Measurements from ENCODE around the gene ATP8B4.
A peak's percentile ranks its signal among the peaks of the same experiment; 100 is the strongest.

ATP8B4 gene

DNA sequence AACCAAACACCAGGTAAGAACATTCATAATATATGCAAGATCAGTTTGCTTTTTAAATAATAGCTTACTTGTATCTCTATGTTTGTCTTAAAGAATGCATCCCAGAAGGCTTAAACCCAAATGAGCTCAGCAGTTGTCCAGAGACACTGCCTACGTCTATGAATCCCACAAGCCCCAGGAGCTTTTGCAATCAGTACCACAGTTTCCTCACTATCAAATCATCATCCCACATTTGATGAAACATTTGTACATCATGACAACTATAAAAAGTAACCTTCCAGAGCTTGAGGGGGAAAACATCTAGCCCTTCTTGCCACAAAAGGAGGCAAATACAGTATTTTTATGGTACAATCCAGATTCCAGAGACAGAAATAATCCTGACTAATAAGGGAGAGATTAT, 63.7 kb downstream of the ATP8B4 start:
- no peak overlapping the region for H2BK120ac ChIP-seq (ENCODE audit: insufficient read depth, low read length, poor library complexity)
- no peak overlapping the region for H3K27ac ChIP-seq (ENCODE audit: low read depth, low read length)
- no peaks in the 10 kb centered on the region for H3K36me3 ChIP-seq (ENCODE audit: control insufficient read depth in 1 of 2, insufficient read depth in 2 of 2, low read length in 2 of 2)
- no peaks in the 10 kb centered on the region for H3K9me3 ChIP-seq (ENCODE audit: insufficient read depth, low read depth, low read length)
- no peak overlapping the region for H3K14ac ChIP-seq (ENCODE audit: low read length)
- H3K9ac ChIP-seq (ENCODE audit: low read length) = no peak overlapping the region
- H3K27me3 ChIP-seq (ENCODE audit: insufficient read depth, low read length) = no peaks in the 10 kb centered on the region
- no peak overlapping the region for H2BK12ac ChIP-seq (ENCODE audit: low read length)
- no peak overlapping the region for H4K12ac ChIP-seq (ENCODE audit: low read depth, low read length)
- H3K4me1 ChIP-seq (ENCODE audit: control insufficient read depth in 1 of 2, insufficient read depth in 2 of 2, low read length in 2 of 2) = no peaks in the 10 kb centered on the region
- H2AK5ac ChIP-seq (ENCODE audit: low read length) = no peak overlapping the region
- peak in 1 of 2 donors; percentile 16 for DNase-seq
- H3K4ac ChIP-seq (ENCODE audit: low read depth, low read length) = no peak overlapping the region
- H3K79me1 ChIP-seq (ENCODE audit: low read length) = no peaks in the 10 kb centered on the region
- H4K91ac ChIP-seq (ENCODE audit: low read depth, low read length) = no peak overlapping the region
- WGBS (ENCODE audit: extremely low coverage, insufficient coverage, insufficient read length) = no CpG with 5 or more reads among the region's 1 CpG
- no peak overlapping the region for H3K4me3 ChIP-seq (ENCODE audit: low read depth, low read length)
- no peak overlapping the region for H2BK5ac ChIP-seq (ENCODE audit: low read depth, low read length, poor library complexity)
- H3K18ac ChIP-seq (ENCODE audit: low read length) = no peak overlapping the region
- no peak overlapping the region for H4K8ac ChIP-seq (ENCODE audit: low read depth, low read length)
- H3K23ac ChIP-seq (ENCODE audit: low read length) = no peak overlapping the region
- no peak overlapping the region for H3K4me2 ChIP-seq (ENCODE audit: low read length)
- H3K79me2 ChIP-seq (ENCODE audit: control insufficient read depth, insufficient read depth, low read length, poor library complexity) = no peaks in the 10 kb centered on the region
- H2AFZ ChIP-seq (ENCODE audit: insufficient read depth, low read length, poor library complexity) = no peak overlapping the region

DNA sequence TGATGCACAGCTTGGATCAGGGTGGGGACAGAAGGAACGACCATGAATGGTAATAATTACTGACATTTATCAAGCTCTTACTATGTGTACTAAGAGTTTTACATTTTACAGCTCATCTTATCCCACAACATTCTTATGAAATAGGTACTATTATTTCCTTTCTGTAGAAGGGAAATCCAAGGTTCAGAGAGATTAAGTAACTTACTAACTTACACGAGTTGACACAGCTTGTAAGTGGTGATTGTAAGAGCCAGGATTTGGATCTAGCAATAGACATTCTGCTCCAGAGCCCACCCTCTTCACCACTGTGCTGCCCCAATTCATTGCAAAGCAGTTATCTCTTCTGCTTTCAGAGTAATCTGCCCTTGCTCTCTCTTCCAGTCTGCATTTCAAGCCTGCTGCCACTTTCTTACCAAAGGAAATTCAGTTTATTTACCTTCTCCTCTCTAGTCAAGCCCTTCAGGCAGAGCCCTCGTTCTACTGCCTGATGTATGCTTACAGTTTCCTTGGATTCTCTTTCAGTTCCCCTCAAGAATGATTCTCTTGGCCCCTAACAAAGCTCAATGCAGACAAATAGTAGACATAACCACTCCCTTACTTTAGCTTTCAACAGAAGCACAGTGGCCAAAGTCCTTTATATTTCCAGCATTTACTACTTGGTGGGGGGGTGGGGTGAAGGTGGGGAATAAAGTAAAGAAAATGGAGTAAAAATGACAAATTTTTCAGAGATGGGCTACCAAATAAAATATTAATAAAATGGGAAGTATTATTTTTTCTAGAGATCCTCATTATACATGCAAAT, 65.8 kb downstream of the ATP8B4 start:
- no peak overlapping the region for H3K23ac ChIP-seq (ENCODE audit: low read length)
- no peak overlapping the region for H4K8ac ChIP-seq (ENCODE audit: low read depth, low read length)
- no peaks in the 10 kb centered on the region for H3K4me1 ChIP-seq (ENCODE audit: control insufficient read depth in 1 of 2, insufficient read depth in 2 of 2, low read length in 2 of 2)
- no peak overlapping the region for H2BK5ac ChIP-seq (ENCODE audit: low read depth, low read length, poor library complexity)
- no peak overlapping the region for H2AFZ ChIP-seq (ENCODE audit: insufficient read depth, low read length, poor library complexity)
- H3K27me3 ChIP-seq (ENCODE audit: insufficient read depth, low read length) = no peaks in the 10 kb centered on the region
- H3K4me3 ChIP-seq (ENCODE audit: low read depth, low read length) = no peak overlapping the region
- H3K4ac ChIP-seq (ENCODE audit: low read depth, low read length) = no peak overlapping the region
- no peak overlapping the region for H3K4me2 ChIP-seq (ENCODE audit: low read length)
- no peaks in the 10 kb centered on the region for H3K36me3 ChIP-seq (ENCODE audit: control insufficient read depth in 1 of 2, insufficient read depth in 2 of 2, low read length in 2 of 2)
- H4K91ac ChIP-seq (ENCODE audit: low read depth, low read length) = no peak overlapping the region
- no peaks in the 10 kb centered on the region for H3K79me2 ChIP-seq (ENCODE audit: control insufficient read depth, insufficient read depth, low read length, poor library complexity)
- H2AK5ac ChIP-seq (ENCODE audit: low read length) = no peak overlapping the region
- no peak overlapping the region for H2BK120ac ChIP-seq (ENCODE audit: insufficient read depth, low read length, poor library complexity)
- DNase-seq = no peak
- WGBS (ENCODE audit: extremely low coverage, insufficient coverage, insufficient read length) = no CpG with 5 or more reads among the region's 3 CpGs
- no peak overlapping the region for H4K12ac ChIP-seq (ENCODE audit: low read depth, low read length)
- H3K18ac ChIP-seq (ENCODE audit: low read length) = no peak overlapping the region
- no peak overlapping the region for H3K9ac ChIP-seq (ENCODE audit: low read length)
- no peaks in the 10 kb centered on the region for H3K9me3 ChIP-seq (ENCODE audit: insufficient read depth, low read depth, low read length)
- no peak overlapping the region for H3K27ac ChIP-seq (ENCODE audit: low read depth, low read length)
- H3K79me1 ChIP-seq (ENCODE audit: low read length) = peaks cover 2% of the 10 kb centered on the region
- H3K14ac ChIP-seq (ENCODE audit: low read length) = no peak overlapping the region
- H2BK12ac ChIP-seq (ENCODE audit: low read length) = no peak overlapping the region

DNA sequence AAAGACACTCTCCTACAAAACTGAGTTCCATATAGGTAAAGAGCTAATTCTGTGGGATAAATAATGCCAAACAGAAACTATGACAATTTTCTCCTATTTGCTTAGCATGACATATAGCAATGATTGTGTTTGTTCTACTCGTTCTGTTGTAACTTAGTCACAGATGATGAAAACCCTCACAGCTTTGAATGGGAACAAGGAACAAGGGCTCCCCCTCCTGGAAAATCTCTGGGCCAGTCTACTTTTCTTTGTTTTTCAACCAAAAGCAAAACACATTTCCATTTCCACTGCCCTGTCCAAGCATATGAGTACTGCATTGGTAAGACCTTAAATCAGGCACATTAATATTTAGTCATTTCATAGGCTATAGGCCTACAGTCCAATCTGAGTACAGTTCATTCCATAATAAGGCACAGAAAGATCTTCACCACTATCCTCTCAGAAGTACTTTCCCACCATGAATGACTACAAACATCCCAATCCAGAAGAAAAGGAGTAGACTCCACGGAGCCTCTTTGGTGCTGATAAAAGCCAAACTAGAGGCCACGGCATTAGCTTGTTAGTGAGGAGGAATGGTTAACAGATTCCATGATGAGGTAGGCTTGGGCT, 67.1 kb downstream of the ATP8B4 start:
- no CpG with 5 or more reads among the region's 3 CpGs for WGBS (ENCODE audit: extremely low coverage, insufficient coverage, insufficient read length)
- Histone ChIP-seq H3K4me3 (ENCODE audit: low read depth, low read length) (no peak overlapping the region), H4K8ac (ENCODE audit: low read depth, low read length) (no peak overlapping the region), H2AK5ac (ENCODE audit: low read length) (no peak overlapping the region), H3K9me3 (ENCODE audit: insufficient read depth, low read depth, low read length) (no peaks in the 10 kb centered on the region), H3K4ac (ENCODE audit: low read depth, low read length) (no peak overlapping the region), H4K12ac (ENCODE audit: low read depth, low read length) (no peak overlapping the region), H3K14ac (ENCODE audit: low read length) (no peak overlapping the region), H3K79me1 (ENCODE audit: low read length) (peaks cover 6% of the 10 kb centered on the region), H2AFZ (ENCODE audit: insufficient read depth, low read length, poor library complexity) (no peak overlapping the region), H3K4me2 (ENCODE audit: low read length) (no peak overlapping the region), H3K36me3 (ENCODE audit: control insufficient read depth in 1 of 2, insufficient read depth in 2 of 2, low read length in 2 of 2) (no peaks in the 10 kb centered on the region), H3K79me2 (ENCODE audit: control insufficient read depth, insufficient read depth, low read length, poor library complexity) (no peaks in the 10 kb centered on the region), H2BK5ac (ENCODE audit: low read depth, low read length, poor library complexity) (no peak overlapping the region), H3K18ac (ENCODE audit: low read length) (no peak overlapping the region), H3K9ac (ENCODE audit: low read length) (no peak overlapping the region), H3K23ac (ENCODE audit: low read length) (no peak overlapping the region), H3K27ac (ENCODE audit: low read depth, low read length) (no peak overlapping the region), H2BK12ac (ENCODE audit: low read length) (peak overlapping the region; percentile 42), H3K27me3 (ENCODE audit: insufficient read depth, low read length) (no peaks in the 10 kb centered on the region), H3K4me1 (ENCODE audit: control insufficient read depth in 1 of 2, insufficient read depth in 2 of 2, low read length in 2 of 2) (peaks cover 0 to 2% of the 10 kb centered on the region in 2 experiments), H2BK120ac (ENCODE audit: insufficient read depth, low read length, poor library complexity) (no peak overlapping the region), H4K91ac (ENCODE audit: low read depth, low read length) (no peak overlapping the region)
- peak; percentile 46 to 79 for DNase-seq

DNA sequence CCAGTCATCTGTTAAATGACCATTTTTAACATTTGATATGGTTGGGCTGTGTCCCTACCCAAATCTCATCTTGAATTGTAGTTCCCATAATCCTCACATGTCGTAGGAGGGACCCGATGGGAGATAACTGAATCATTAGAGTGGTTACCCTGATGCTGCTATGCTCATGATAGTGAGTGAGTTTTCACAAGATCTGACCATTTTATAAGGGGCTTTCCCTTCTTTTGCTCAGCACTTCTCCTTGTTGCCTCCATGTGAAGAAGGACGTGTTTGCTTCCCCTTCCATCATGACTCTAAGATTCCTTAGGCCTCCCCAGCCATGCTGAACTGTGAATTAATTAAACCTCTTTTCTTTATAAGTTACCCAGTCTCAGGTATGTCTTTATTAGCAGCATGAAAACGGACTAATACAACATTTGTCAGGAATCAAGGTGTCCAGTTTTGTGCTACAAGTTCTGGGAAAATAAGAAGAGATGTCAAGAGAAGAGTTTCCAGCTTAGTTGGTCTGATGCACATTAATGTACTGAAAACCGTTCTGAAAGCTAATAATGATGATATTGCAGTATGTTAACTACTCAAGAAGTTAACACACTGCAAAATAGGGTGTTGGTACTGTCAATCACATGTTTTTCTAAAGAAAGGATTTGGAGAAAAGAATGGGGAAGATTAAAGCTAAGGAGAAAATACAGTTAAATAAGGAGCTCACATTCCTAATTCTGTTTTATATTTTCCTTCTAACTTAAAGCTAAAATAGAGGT, 67.9 kb downstream of the ATP8B4 start:
- H3K4me1 ChIP-seq (ENCODE audit: control insufficient read depth in 1 of 2, insufficient read depth in 2 of 2, low read length in 2 of 2) = peaks cover 0 to 3% of the 10 kb centered on the region in 2 experiments
- H4K91ac ChIP-seq (ENCODE audit: low read depth, low read length) = no peak overlapping the region
- H3K9ac ChIP-seq (ENCODE audit: low read length) = no peak overlapping the region
- H3K14ac ChIP-seq (ENCODE audit: low read length) = no peak overlapping the region
- no peaks in the 10 kb centered on the region for H3K79me2 ChIP-seq (ENCODE audit: control insufficient read depth, insufficient read depth, low read length, poor library complexity)
- no CpG with 5 or more reads among the region's 5 CpGs for WGBS (ENCODE audit: extremely low coverage, insufficient coverage, insufficient read length)
- no peak overlapping the region for H3K18ac ChIP-seq (ENCODE audit: low read length)
- no peaks in the 10 kb centered on the region for H3K27me3 ChIP-seq (ENCODE audit: insufficient read depth, low read length)
- H4K8ac ChIP-seq (ENCODE audit: low read depth, low read length) = no peak overlapping the region
- H2BK120ac ChIP-seq (ENCODE audit: insufficient read depth, low read length, poor library complexity) = no peak overlapping the region
- H3K36me3 ChIP-seq (ENCODE audit: control insufficient read depth in 1 of 2, insufficient read depth in 2 of 2, low read length in 2 of 2) = no peaks in the 10 kb centered on the region
- no peak overlapping the region for H2AK5ac ChIP-seq (ENCODE audit: low read length)
- peaks cover 7% of the 10 kb centered on the region for H3K79me1 ChIP-seq (ENCODE audit: low read length)
- no peak overlapping the region for H3K4me3 ChIP-seq (ENCODE audit: low read depth, low read length)
- no peak overlapping the region for H2BK5ac ChIP-seq (ENCODE audit: low read depth, low read length, poor library complexity)
- H3K9me3 ChIP-seq (ENCODE audit: insufficient read depth, low read depth, low read length) = no peaks in the 10 kb centered on the region
- no peak overlapping the region for H2BK12ac ChIP-seq (ENCODE audit: low read length)
- H3K4me2 ChIP-seq (ENCODE audit: low read length) = no peak overlapping the region
- no peak overlapping the region for H3K4ac ChIP-seq (ENCODE audit: low read depth, low read length)
- DNase-seq = no peak
- H4K12ac ChIP-seq (ENCODE audit: low read depth, low read length) = no peak overlapping the region
- H3K23ac ChIP-seq (ENCODE audit: low read length) = no peak overlapping the region
- H3K27ac ChIP-seq (ENCODE audit: low read depth, low read length) = no peak overlapping the region
- no peak overlapping the region for H2AFZ ChIP-seq (ENCODE audit: insufficient read depth, low read length, poor library complexity)
